HepG2 (cell line): ENCODE data around the gene CREM. TPM values are rescaled to one million over a fixed set of nuclear protein-coding genes. Genes with fewer than 3 reads are reported as not detected.

Experiments
- ATAC-seq: fragments of 200-7000 bp; cut with Tn5 transposase; 3 replicates; pipeline ENCODE4 v1.9.1; 2020; ENCODE audit warnings: mild to moderate bottlenecking, moderate library complexity
- BruUV-seq: library from RNA; stranded (reverse); fragments of 400-500 nt; replicated peaks from 2 replicates; lab custom pipeline; 2021; lab: Mats Ljungman, UMichigan
- CTCF ChIA-PET: fragments of 300-600 bp; formaldehyde crosslinking; extraction: SDS; loops from one replicate; lab custom pipeline; 2021; ENCODE audit warnings: low total read pairs, inconsistent platforms, low intra/inter-chr PET ratio; lab: Yijun Ruan, JAX
- POLR2A ChIA-PET: fragments of 350-600 bp; sonication (Branson Sonifier 250); formaldehyde crosslinking; loops from one replicate; lab custom pipeline; 2020; ENCODE audit warnings: antibody characterized with exemption, inconsistent platforms; lab: Yijun Ruan, JAX
- DNase-seq: peaks from one replicate; pipeline ENCODE4 v3.0.0-alpha.2; 2015; ENCODE audit warnings: low spot score
- FAIRE-seq: peaks from 3 replicates; lab custom pipeline; 2011; peaks lifted over from hg19 to GRCh38; lab: Jason Lieb, UNC
- H2AFZ ChIP-seq: one replicate; pipeline ENCODE4 v1.6.1; 2011; ENCODE audit warnings: low read length, inconsistent platforms
- H3K27ac ChIP-seq: fragments of 300-600 bp; 3 replicates; pipeline ENCODE4 v1.8.0; 2011; ENCODE audit warnings: mixed run types, mild to moderate bottlenecking, mixed read lengths, low read length, inconsistent platforms; ENCODE audit not compliant: insufficient read depth; ENCODE audit errors: extremely low read length
- H3K27me3 ChIP-seq, 2 experiments: fragments of 200-600 bp in 1 of 2; 2 replicates in 1 of 2; 3 replicates in 1 of 2; pipeline versions ENCODE4 v1.6.0 to v1.8.0; 2011; ENCODE audit warnings: low read length in 2 of 2, mild to moderate bottlenecking in 2 of 2, moderate library complexity in 2 of 2, inconsistent platforms in 1 of 2; ENCODE audit not compliant: insufficient read depth in 2 of 2, control insufficient read depth in 1 of 2
- H3K36me3 ChIP-seq, 2 experiments: fragments of 200-600 bp in 1 of 2; replicated peaks in 1 of 2; 2 replicates in 1 of 2; 3 replicates in 1 of 2; pipeline versions ENCODE4 v1.5.1 to v1.8.0; 2011; ENCODE audit warnings: low read length in 2 of 2, inconsistent platforms in 1 of 2; ENCODE audit not compliant: insufficient read depth in 2 of 2, control insufficient read depth in 1 of 2
- H3K4me1 ChIP-seq: 2 replicates; pipeline ENCODE4 v1.5.1; 2012; ENCODE audit warnings: low read length, inconsistent platforms; ENCODE audit not compliant: insufficient read depth
- H3K4me2 ChIP-seq: 2 replicates; pipeline ENCODE4 v1.6.0; 2011; ENCODE audit warnings: low read depth, low read length, inconsistent platforms
- H3K4me3 ChIP-seq, 3 experiments: fragments of 200-600 bp in 1 of 3; sonication (generic), shearing (Covaris generic) in 1 of 3; replicated peaks in 1 of 3; 2 replicates each; pipeline ENCODE4 v1.5.1; 2011 to 2016; ENCODE audit warnings: low read length in 3 of 3, inconsistent platforms in 2 of 3, low read depth in 2 of 3, mild to moderate bottlenecking in 2 of 3, control low read depth in 1 of 3, mixed read lengths in 1 of 3; ENCODE audit not compliant: insufficient read depth in 1 of 3
- H3K79me2 ChIP-seq: one replicate; pipeline ENCODE4 v1.6.1; 2011; ENCODE audit warnings: low read length, inconsistent platforms; ENCODE audit not compliant: insufficient read depth
- H3K9ac ChIP-seq: 2 replicates; pipeline ENCODE4 v1.6.0; 2011; ENCODE audit warnings: mild to moderate bottlenecking, low read depth, low read length, inconsistent platforms; ENCODE audit not compliant: insufficient read depth
- H3K9me3 ChIP-seq: 2 replicates; pipeline ENCODE4 v1.5.1; 2012; ENCODE audit warnings: mild to moderate bottlenecking, low read length
- H4K20me1 ChIP-seq: 2 replicates; pipeline ENCODE4 v1.6.0; 2011; ENCODE audit warnings: inconsistent platforms, mild to moderate bottlenecking, low read length, moderate library complexity; ENCODE audit not compliant: insufficient read depth
- ATF7 ChIP-seq, 2 experiments: fragments of 450-650 bp in 1 of 2; sonication (generic) in 1 of 2; formaldehyde crosslinking in 1 of 2; IDR thresholded peaks; 2 replicates each; pipeline versions ENCODE4 v1.4.0 to v1.6.1; 2016 to 2020; ENCODE audit warnings: antibody characterized with exemption in 1 of 2, mild to moderate bottlenecking in 1 of 2, missing genetic modification reagents in 1 of 2
- MAFK ChIP-seq, 2 experiments: IDR thresholded peaks in 1 of 2; conservative IDR thresholded peaks in 1 of 2; 2 replicates each; pipeline ENCODE4 v1.6.1; 2011; ENCODE audit warnings: improper control_type of control experiment in 2 of 2, low read length in 2 of 2
- TCF12 ChIP-seq, 2 experiments: fragments of 450-650 bp in 1 of 2; sonication (generic) in 1 of 2; formaldehyde crosslinking in 1 of 2; IDR thresholded peaks; 2 replicates each; pipeline versions ENCODE4 v1.6.1 to v1.8.0; 2017 to 2022; ENCODE audit warnings: antibody characterized with exemption in 1 of 2, mild to moderate bottlenecking in 1 of 2, missing genetic modification reagents in 1 of 2, moderate library complexity in 1 of 2
- TRIM24 ChIP-seq: sonication (generic); formaldehyde crosslinking; IDR thresholded peaks from 2 replicates; pipeline ENCODE4 v1.8.0; 2022; ENCODE audit warnings: mild to moderate bottlenecking, missing genetic modification reagents
- WGBS: methylation state at CpG from one replicate; pipeline ENCODE4 v1.1.6; 2017; ENCODE audit warnings: low lambda C conversion rate; 5-methylcytosine and 5-hydroxymethylcytosine counted together
- in situ Hi-C: cut with HindIII; loops from 2 replicates; pipeline ENCODE4 v1.10.0; 2017; ENCODE audit warnings: low pct_unique_long_range_greater_than_20kb; ENCODE audit not compliant: extremely low pct_ligation_motif_present
- intact Hi-C: fragments of 100-400 bp; cut with micrococcal nuclease; formaldehyde crosslinking; loops from one replicate; pipeline ENCODE4 v1.10.0; 2022; ENCODE audit not compliant: unreplicated experiment
- polyA plus RNA-seq, 8 experiments: library from polyadenylated mRNA; depleted of rRNA in 3 of 8; stranded (reverse) in 7 of 8; unstranded in 1 of 8; fragments of >200 nt; fragmentation: Illumina TruSeq in 4 of 8; extraction: Trizol in 4 of 8; gene quantifications; 2 replicates each; pipeline versions ENCODE4 v1.2.1 to v1.2.3, GENCODE V29; 2011 to 2016; ENCODE audit warnings: low read depth in 4 of 8, missing spikeins in 1 of 8, mixed read lengths in 1 of 8; ENCODE audit not compliant: insufficient read depth in 1 of 8
- total RNA-seq, 5 experiments: library from RNA; depleted of rRNA; stranded (reverse); fragments of >200 nt; fragmentation: Illumina TruSeq; extraction: Trizol; gene quantifications; 2 replicates each; pipeline ENCODE4 v1.2.3, GENCODE V29; 2016; ENCODE audit warnings: low read depth in 1 of 5

The CREM gene
- total and polyA plus RNA-seq, 2 of the 13 experiments (the other 11 are each of a cell fraction or from before 2014, with no cell fraction given), result 21.3 to 25.4 TPM

DNA sequence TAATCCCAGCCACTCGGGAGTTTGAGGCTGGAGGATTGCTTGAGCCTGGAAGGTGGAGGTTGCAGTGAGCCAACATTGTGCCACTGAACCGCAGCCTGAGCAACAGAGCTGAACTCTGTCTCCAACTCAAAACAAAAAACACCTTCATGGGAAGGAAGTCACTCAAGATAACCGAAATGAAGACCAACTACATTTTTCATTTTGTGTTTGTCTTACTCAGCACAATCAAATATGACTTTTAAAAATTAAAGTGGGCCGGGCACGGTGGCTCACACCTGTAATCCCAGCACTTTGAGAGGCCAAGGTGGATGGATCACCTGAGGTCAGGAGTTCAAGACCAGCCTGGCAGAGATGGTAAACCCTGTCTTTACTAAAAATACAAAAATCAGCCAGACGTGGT is 40.0 kb downstream of the CREM start:
- no peak for DNase-seq
- 93% methylated on average over 6 of the region's 6 CpGs for WGBS
- H4K20me1 ChIP-seq, result no peaks in the 10 kb centered on the region
- ChIA-PET CTCF (no interaction called here), POLR2A (no interaction called here)
- no peaks in the 10 kb centered on the region for H3K36me3 ChIP-seq
- intact Hi-C loops, result no loop called here
- H3K27me3 ChIP-seq, result no peaks in the 10 kb centered on the region
- no peak overlapping the region for H3K9ac ChIP-seq
- no TSS peak for BruUV-seq
- H2AFZ ChIP-seq, result no peak overlapping the region
- H3K79me2 ChIP-seq, result no peaks in the 10 kb centered on the region
- H3K27ac ChIP-seq, result no peak overlapping the region
- H3K4me1 ChIP-seq, result no peaks in the 10 kb centered on the region
- FAIRE-seq, result no peak
- H3K4me2 ChIP-seq, result no peak overlapping the region
- ATAC-seq, result no peak
- TF ChIP-seq TCF12 (IDR thresholded peaks at IDR 0.05) (no peak), TCF12 (CRISPR knock-in tag; IDR thresholded peaks at IDR 0.05) (no peak), MAFK (conservative IDR thresholded peaks at IDR 0.05 in 1 of 2, IDR thresholded peaks at IDR 0.05 in 1 of 2; ENCODE audit: low read length in 2 of 2) (peak in 1 of 2 experiments; percentile 61; a peak in 2 of 4 replicates)
- in situ Hi-C loops, result no loop called here
- no peak overlapping the region for H3K4me3 ChIP-seq
- H3K9me3 ChIP-seq, result no peaks in the 10 kb centered on the region

DNA sequence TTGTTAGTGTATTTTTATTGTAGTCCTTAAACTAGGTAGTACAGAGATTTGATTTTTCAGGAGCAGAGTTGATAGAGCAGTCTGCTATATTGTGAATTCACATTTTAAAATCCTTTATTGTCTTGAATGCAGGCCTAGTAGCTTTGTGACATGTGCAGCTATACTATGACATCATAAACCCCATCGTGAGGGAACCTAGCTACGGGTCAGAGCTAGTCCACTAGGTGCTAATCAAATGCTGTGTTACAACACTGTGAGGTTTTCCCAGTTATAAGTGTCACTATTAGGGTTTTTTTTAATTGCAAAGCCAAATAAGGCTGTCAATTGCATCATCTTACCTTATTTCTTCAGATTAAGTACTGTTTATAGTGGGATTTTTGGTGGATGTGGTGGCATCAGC is 40.7 kb downstream of the CREM start:
- 92% methylated on average over 2 of the region's 2 CpGs for WGBS
- no peak overlapping the region for H3K4me3 ChIP-seq
- H3K4me1 ChIP-seq, result no peaks in the 10 kb centered on the region
- no peaks in the 10 kb centered on the region for H3K36me3 ChIP-seq
- in situ Hi-C loops, result no loop called here
- CTCF ChIA-PET, result no interaction called here
- H2AFZ ChIP-seq, result no peak overlapping the region
- no peaks in the 10 kb centered on the region for H3K9me3 ChIP-seq
- TF ChIP-seq TRIM24 (CRISPR knock-in tag) (no peak), ATF7 (IDR thresholded peaks at IDR 0.05) (peak; percentile 53), ATF7 (CRISPR knock-in tag; IDR thresholded peaks at IDR 0.05) (no peak)
- TF ChIP-seq, all 625 proteins: peak for 1
- Histone ChIP-seq H3K27me3 (no peaks in the 10 kb centered on the region), H3K4me2 (no peak overlapping the region), H3K79me2 (no peaks in the 10 kb centered on the region), H3K9ac (no peak overlapping the region), H4K20me1 (no peaks in the 10 kb centered on the region), H3K27ac (no peak overlapping the region)
- FAIRE-seq (no peak), ATAC-seq (no peak), DNase-seq (no peak)
- intact Hi-C loops, result no loop called here
- BruUV-seq, result no TSS peak
- POLR2A ChIA-PET, result no interaction called here
